ENCODE measurements around the gene GYS1.

Gene GYS1

GRCh38 chr19:48963371-48964204 is 29.5 kb downstream of the GYS1 start:
- DNase-seq (ENCODE audit: low read depth) = no peak

GRCh38 chr19:48962849-48963165 is 30.3 kb downstream of the GYS1 start:
- no peak for DNase-seq (ENCODE audit: low read depth)

GRCh38 chr19:48962029-48962848 is 30.9 kb downstream of the GYS1 start:
- no peak for DNase-seq (ENCODE audit: low read depth)

- DNase-seq (ENCODE audit: low read depth) = no peak
Observed at GRCh38 chr19:48961673-48962028, 31.5 kb downstream of the GYS1 start.

- no peak for DNase-seq (ENCODE audit: low read depth)
Observed at GRCh38 chr19:48961051-48961649, 32.0 kb downstream of the GYS1 start.

- no peak for DNase-seq (ENCODE audit: low read depth)
Observed at GRCh38 chr19:48959341-48960239, 33.5 kb downstream of the GYS1 start.

GRCh38 chr19:48958006-48958405 is 35.1 kb downstream of the GYS1 start:
- no peak for DNase-seq (ENCODE audit: low read depth)

GRCh38 chr19:48955308-48955958 is 37.7 kb downstream of the GYS1 start:
- DNase-seq (ENCODE audit: low read depth) = no peak

GRCh38 chr19:48954595-48955307 is 38.4 kb downstream of the GYS1 start, which contains the start of gene BAX:
Gene BAX (plus strand): TSS chr19:48954875. CDS start chr19:48954929, 54 bp downstream.
- peak; percentile 70 for DNase-seq (ENCODE audit: low read depth)

GRCh38 chr19:48953990-48954594 is 39.0 kb downstream of the GYS1 start:
- DNase-seq (ENCODE audit: low read depth) = no peak

- DNase-seq (ENCODE audit: low read depth) = no peak
Observed at GRCh38 chr19:48953141-48953540, 40.0 kb downstream of the GYS1 start.

- DNase-seq (ENCODE audit: low read depth) = no peak
Observed at GRCh38 chr19:48950830-48951519, 42.1 kb downstream of the GYS1 start.

GRCh38 chr19:48950159-48950558 is 43.0 kb downstream of the GYS1 start:
- DNase-seq (ENCODE audit: low read depth) = no peak

GRCh38 chr19:48947258-48947542 is 45.9 kb downstream of the GYS1 start:
- no peak for DNase-seq (ENCODE audit: low read depth)

GRCh38 chr19:48946463-48947257 is 46.4 kb downstream of the GYS1 start:
- DNase-seq (ENCODE audit: low read depth) = no peak

GRCh38 chr19:48945817-48946216 is 47.3 kb downstream of the GYS1 start:
- DNase-seq (ENCODE audit: low read depth) = no peak

GRCh38 chr19:48945415-48945814 is 47.7 kb downstream of the GYS1 start:
- no peak for DNase-seq (ENCODE audit: low read depth)

GRCh38 chr19:48943081-48943480 is 50.0 kb downstream of the GYS1 start:
- DNase-seq (ENCODE audit: low read depth) = no peak

GRCh38 chr19:48940902-48941301 is 52.2 kb downstream of the GYS1 start:
- DNase-seq (ENCODE audit: low read depth) = no peak

Measured in stimulated activated CD8-positive, alpha-beta memory T cell treated with anti-CD3 and anti-CD28 coated beads, Interleukin-15, amount 100 ng/mL, for 1 hour (primary cell).